HCT116 (cell line): ENCODE measurements around the gene AOPEP. TPM values are rescaled to one million over a fixed set of nuclear protein-coding genes. Genes with fewer than 3 reads are reported as not detected.

Source experiments
- ATAC-seq: fragments of 200-7000 bp; cut with Tn5 transposase; 2 replicates; pipeline ENCODE4 v1.9.1; 2020; ENCODE audit warnings: mild to moderate bottlenecking, moderate library complexity
- BruUV-seq: library from RNA; stranded (reverse); fragments of 400-500 nt; replicated peaks from 2 replicates; lab custom pipeline; 2021; lab: Mats Ljungman, UMichigan
- CTCF ChIA-PET: fragments of 300-600 bp; sonication (Branson Sonifier 250); formaldehyde crosslinking; loops from one replicate; lab custom pipeline; 2021; ENCODE audit warnings: antibody characterized with exemption; lab: Charles Lee
- POLR2A ChIA-PET: fragments of 300-600, 350-600 bp; sonication (Branson Sonifier 250); formaldehyde crosslinking; loops from one replicate; lab custom pipeline; 2021; ENCODE audit warnings: antibody characterized with exemption; lab: Charles Lee
- RAD21 ChIA-PET, 2 experiments: fragments of 300-600 bp; sonication (Branson Sonifier 250); formaldehyde crosslinking; loops; one replicate each; lab custom pipeline; 2023; ENCODE audit warnings: low total read pairs in 2 of 2; ENCODE audit not compliant: uncharacterized antibody in 2 of 2, unreplicated experiment in 2 of 2, low non-redundant PET in 1 of 2; lab: Charles Lee
- DNase-seq: peaks from one replicate; pipeline ENCODE4 v3.0.0-alpha.2; 2010; ENCODE audit warnings: low read depth, low spot score
- H2AFZ ChIP-seq: fragments of 200-600 bp; shearing (Covaris generic), sonication (generic); 2 replicates; pipeline ENCODE4 v1.6.1; 2017; ENCODE audit warnings: low read depth, mixed run types, mixed read lengths, antibody characterized with exemption, low read length; ENCODE audit not compliant: poor library complexity, severe bottlenecking
- H3K27ac ChIP-seq: 2 replicates; pipeline ENCODE4 v1.5.1; 2012; ENCODE audit warnings: low read depth, low read length
- H3K27me3 ChIP-seq: fragments of 200-600 bp; sonication (generic); 2 replicates; pipeline ENCODE4 v1.6.1; 2016; ENCODE audit warnings: mixed run types, low read length, mixed read lengths; ENCODE audit not compliant: insufficient read depth
- H3K36me3 ChIP-seq, 2 experiments: fragments of 200-500 bp in 1 of 2; fragments of 200-600 bp in 1 of 2; sonication (Bioruptor generic) in 1 of 2; sonication (generic) in 1 of 2; 2 replicates each; pipeline versions ENCODE4 v1.5.1 to v1.6.1; 2014 to 2016; ENCODE audit warnings: low read length in 2 of 2, inconsistent platforms in 1 of 2, mixed read lengths in 1 of 2, mixed run types in 1 of 2; ENCODE audit not compliant: insufficient read depth in 2 of 2, control insufficient read depth in 1 of 2
- H3K4me1 ChIP-seq, 2 experiments: fragments of 200-600 bp in 1 of 2; sonication (generic) in 1 of 2; 2 replicates each; pipeline versions ENCODE4 v1.5.1 to v1.6.1; 2012 to 2017; ENCODE audit warnings: low read length in 2 of 2, inconsistent platforms in 1 of 2, mild to moderate bottlenecking in 1 of 2, mixed read lengths in 1 of 2, mixed run types in 1 of 2, moderate library complexity in 1 of 2; ENCODE audit not compliant: insufficient read depth in 2 of 2, control insufficient read depth in 1 of 2
- H3K4me2 ChIP-seq: fragments of 200-600 bp; sonication (generic); 2 replicates; pipeline ENCODE4 v1.6.1; 2017; ENCODE audit warnings: mixed run types, low read length, mixed read lengths
- H3K4me3 ChIP-seq, 2 experiments: fragments of 200-600 bp in 1 of 2; sonication (generic) in 1 of 2; replicated peaks in 1 of 2; 2 replicates each; pipeline ENCODE4 v1.5.1; 2011 to 2016; ENCODE audit warnings: low read length in 2 of 2, control low read depth in 1 of 2, low read depth in 1 of 2, mild to moderate bottlenecking in 1 of 2, mixed read lengths in 1 of 2, mixed run types in 1 of 2
- H3K79me2 ChIP-seq: fragments of 200-600 bp; sonication (generic); 2 replicates; pipeline ENCODE4 v1.6.1; 2017; ENCODE audit warnings: mild to moderate bottlenecking, mixed run types, low read length, moderate library complexity, mixed read lengths; ENCODE audit not compliant: insufficient read depth
- H3K9ac ChIP-seq: fragments of 200-600 bp; sonication (generic); 2 replicates; pipeline ENCODE4 v1.6.1; 2016; ENCODE audit warnings: low read length, mixed read lengths
- H3K9me2 ChIP-seq: fragments of 200-600 bp; sonication (generic), shearing (Covaris generic); 2 replicates; pipeline ENCODE4 v1.6.1; 2017; ENCODE audit warnings: mixed run types, mild to moderate bottlenecking, moderate library complexity; ENCODE audit not compliant: insufficient read depth
- H3K9me3 ChIP-seq, 2 experiments: fragments of 200-500 bp in 1 of 2; fragments of 200-600 bp in 1 of 2; sonication (Bioruptor generic) in 1 of 2; sonication (generic) in 1 of 2; 2 replicates each; pipeline ENCODE4 v1.6.1; 2014 to 2017; ENCODE audit warnings: low read length in 2 of 2, mixed read lengths in 2 of 2, inconsistent platforms in 1 of 2, low read depth in 1 of 2, mild to moderate bottlenecking in 1 of 2, mixed run types in 1 of 2, moderate library complexity in 1 of 2; ENCODE audit not compliant: control insufficient read depth in 1 of 2, insufficient read depth in 1 of 2
- H4K20me1 ChIP-seq: fragments of 200-600 bp; sonication (generic), shearing (Covaris generic); 2 replicates; pipeline ENCODE4 v1.6.1; 2017; ENCODE audit warnings: mixed run types, mild to moderate bottlenecking, moderate library complexity; ENCODE audit not compliant: insufficient read depth
- CTCF ChIP-seq, 3 experiments: fragments of 200-600 bp in 1 of 3; sonication (generic) in 1 of 3; IDR thresholded peaks in 2 of 3; conservative IDR thresholded peaks in 1 of 3; 2 replicates each; pipeline ENCODE4 v1.5.1; 2012 to 2017; ENCODE audit warnings: low read depth in 2 of 3, low read length in 2 of 3, antibody characterized with exemption in 1 of 3, borderline replicate concordance in 1 of 3, control low read depth in 1 of 3, mild to moderate bottlenecking in 1 of 3, mixed read lengths in 1 of 3, mixed run types in 1 of 3, moderate library complexity in 1 of 3; ENCODE audit not compliant: insufficient read depth in 1 of 3
- EZH2phosphoT487 ChIP-seq: fragments of 200-600 bp; IDR thresholded peaks from 2 replicates; pipeline ENCODE4 v1.6.1; 2018; ENCODE audit warnings: antibody characterized with exemption, borderline replicate concordance
- POLR2A ChIP-seq: IDR thresholded peaks from 2 replicates; pipeline ENCODE4 v1.7.0; 2011; ENCODE audit warnings: borderline replicate concordance; ENCODE audit not compliant: insufficient read depth, insufficient read length; ENCODE audit errors: extremely low read depth
- TCF7L2 ChIP-seq: IDR thresholded peaks from 2 replicates; pipeline ENCODE4 v1.7.0; 2011; ENCODE audit warnings: borderline replicate concordance, inconsistent platforms; ENCODE audit not compliant: insufficient read depth, insufficient read length; ENCODE audit errors: extremely low read depth
- YY1 ChIP-seq: IDR thresholded peaks from 2 replicates; pipeline ENCODE4 v1.6.1; 2011; ENCODE audit warnings: low read length, low read depth, moderate library complexity, mild to moderate bottlenecking; ENCODE audit not compliant: insufficient replicate concordance; ENCODE audit errors: extremely low read depth
- ZBTB33 ChIP-seq: IDR thresholded peaks from 2 replicates; pipeline ENCODE4 v1.6.1; 2011; ENCODE audit warnings: mild to moderate bottlenecking, low read length, moderate library complexity; ENCODE audit not compliant: insufficient replicate concordance; ENCODE audit errors: extremely low read depth
- ZNF274 ChIP-seq: fragments of 200-500 bp; sonication (Bioruptor generic); IDR thresholded peaks from 2 replicates; pipeline ENCODE4 v1.6.1; 2014; ENCODE audit warnings: mild to moderate bottlenecking, low read depth, low read length, inconsistent platforms
- intact Hi-C: fragments of 100-400 bp; cut with micrococcal nuclease; formaldehyde crosslinking; loops from 2 replicates; pipeline ENCODE4 v1.10.0; 2022
- total RNA-seq: library from RNA; stranded (reverse); gene quantifications from one replicate; pipeline ENCODE4 v1.2.1, GENCODE V29; 2021; ENCODE audit not compliant: unreplicated experiment
- TF ChIP-seq, protein P1 (sequence below): IDR thresholded peaks from 2 replicates; pipeline ENCODE4 v1.6.1; 2012
- TF ChIP-seq, protein P2 (sequence below): IDR thresholded peaks from 2 replicates; pipeline ENCODE4 v1.6.1; 2012

AOPEP gene
- total RNA-seq, 1 experiment from 2014 or later = 15.1 TPM

- no peaks in the 10 kb centered on the region for H3K9me2 ChIP-seq
- ATAC-seq (no peak), DNase-seq (no peak)
- RAD21 ChIA-PET = no interaction called here
- H3K27me3 ChIP-seq = no peaks in the 10 kb centered on the region
- no peak overlapping the region for H3K4me2 ChIP-seq
- H3K36me3 ChIP-seq = no peaks in the 10 kb centered on the region
- BruUV-seq = no TSS peak
- POLR2A ChIA-PET = no interaction called here
- H3K79me2 ChIP-seq = no peaks in the 10 kb centered on the region
- intact Hi-C loops = no loop called here
- no peaks in the 10 kb centered on the region for H4K20me1 ChIP-seq
- CTCF ChIA-PET = no interaction called here
- H3K9me3 ChIP-seq = no peaks in the 10 kb centered on the region
- no peak overlapping the region for H3K4me3 ChIP-seq
- H2AFZ ChIP-seq = no peak overlapping the region
- TF ChIP-seq, protein P1, sequence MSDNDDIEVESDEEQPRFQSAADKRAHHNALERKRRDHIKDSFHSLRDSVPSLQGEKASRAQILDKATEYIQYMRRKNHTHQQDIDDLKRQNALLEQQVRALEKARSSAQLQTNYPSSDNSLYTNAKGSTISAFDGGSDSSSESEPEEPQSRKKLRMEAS = no peak
- TF ChIP-seq ZBTB33 (no peak), TCF7L2 (no peak), ZNF274 (no peak), POLR2A (no peak), YY1 (no peak), CTCF (IDR thresholded peaks at IDR 0.05 in 2 of 3, conservative IDR thresholded peaks at IDR 0.05 in 1 of 3; ENCODE audit: borderline replicate concordance in 1 of 3, insufficient read depth in 1 of 3, low read depth in 2 of 3, low read length in 2 of 3) (no peak), EZH2phosphoT487 (no peak)
- TF ChIP-seq, protein P2, sequence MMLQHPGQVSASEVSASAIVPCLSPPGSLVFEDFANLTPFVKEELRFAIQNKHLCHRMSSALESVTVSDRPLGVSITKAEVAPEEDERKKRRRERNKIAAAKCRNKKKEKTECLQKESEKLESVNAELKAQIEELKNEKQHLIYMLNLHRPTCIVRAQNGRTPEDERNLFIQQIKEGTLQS = no peak
- H3K27ac ChIP-seq = no peak overlapping the region
- peaks cover 15 to 37% of the 10 kb centered on the region in 2 experiments; a peak in 3 of 4 replicates for H3K4me1 ChIP-seq
- H3K9ac ChIP-seq = no peak overlapping the region
These were observed 79.9 kb downstream of the AOPEP start for GRCh38 chr9:94806307-94806893.
